Gastrocnemius medialis (tissue), 4 donors: ENCODE measurements around the gene UPF3A.

Experiments used
- CTCF ChIP-seq, 5 experiments: fragments of 450-650 bp in 3 of 5; fragments of 200-600 bp in 2 of 5; sonication (generic) in 2 of 5; IDR thresholded peaks in 4 of 5; conservative IDR thresholded peaks in 1 of 5; 1 replicate in 4 of 5; 2 replicates in 1 of 5; pipeline ENCODE4 v1.5.1; 2016 to 2019; ENCODE audit warnings: antibody characterized with exemption in 5 of 5, mild to moderate bottlenecking in 3 of 5, moderate library complexity in 3 of 5
- POLR2A ChIP-seq, 2 donors: fragments of 450-650 bp; IDR thresholded peaks; one replicate each; pipeline ENCODE4 v1.6.1; 2017; ENCODE audit warnings: antibody characterized with exemption in 2 of 2, mild to moderate bottlenecking in 2 of 2, moderate library complexity in 2 of 2

- TF ChIP-seq CTCF (IDR thresholded peaks at IDR 0.05 in 4 of 5, conservative IDR thresholded peaks at IDR 0.05 in 1 of 5) (no peak), POLR2A (IDR thresholded peaks at IDR 0.05) (no peak)
Observed at GRCh38 chr13:114234266-114234644, 47.1 kb upstream of the UPF3A start.
